Hepatocyte (in vitro differentiated cells): ENCODE measurements around the gene GRB10. TPM values are rescaled to one million over a fixed set of nuclear protein-coding genes. Genes with fewer than 3 reads are reported as not detected.

Experiments
- DNase-seq: peaks from one replicate; pipeline ENCODE4 v3.0.0-alpha.2; 2016; ENCODE audit warnings: low spot score
- H2AFZ ChIP-seq: fragments of 200-600 bp; sonication (generic); 2 replicates; pipeline ENCODE4 v1.6.0; 2016; ENCODE audit warnings: antibody characterized with exemption, mild to moderate bottlenecking
- H3K27ac ChIP-seq: fragments of 200-600 bp; sonication (generic); 2 replicates; pipeline ENCODE4 v1.5.1; 2016; ENCODE audit warnings: mild to moderate bottlenecking
- H3K27me3 ChIP-seq: fragments of 200-600 bp; sonication (generic); 2 replicates; pipeline ENCODE4 v1.6.1; 2016
- H3K36me3 ChIP-seq: fragments of 200-600 bp; sonication (generic); replicated peaks from 2 replicates; pipeline ENCODE4 v1.5.1; 2016; ENCODE audit warnings: low read depth; ENCODE audit not compliant: insufficient read depth
- H3K4me1 ChIP-seq: fragments of 200-600 bp; sonication (generic); 2 replicates; pipeline ENCODE4 v1.5.1; 2016; ENCODE audit warnings: mild to moderate bottlenecking, moderate library complexity; ENCODE audit not compliant: insufficient read depth
- H3K4me2 ChIP-seq: fragments of 200-600 bp; sonication (generic); 2 replicates; pipeline ENCODE4 v1.6.0; 2016
- H3K4me3 ChIP-seq: fragments of 200-600 bp; sonication (generic); 2 replicates; pipeline ENCODE4 v1.5.1; 2016; ENCODE audit warnings: mild to moderate bottlenecking
- H3K79me2 ChIP-seq: fragments of 200-600 bp; sonication (generic); 2 replicates; pipeline ENCODE4 v1.6.0; 2017; ENCODE audit warnings: mild to moderate bottlenecking
- H3K9me2 ChIP-seq: fragments of 200-600 bp; sonication (generic); replicated peaks from 2 replicates; pipeline ENCODE4 v1.6.0; 2017; ENCODE audit warnings: mild to moderate bottlenecking; ENCODE audit not compliant: insufficient read depth
- H3K9me3 ChIP-seq: fragments of 200-600 bp; sonication (generic); 2 replicates; pipeline ENCODE4 v1.5.1; 2016; ENCODE audit warnings: low read depth, mild to moderate bottlenecking
- H4K20me1 ChIP-seq: fragments of 200-600 bp; sonication (generic); 2 replicates; pipeline ENCODE4 v1.6.0; 2016; ENCODE audit warnings: mild to moderate bottlenecking; ENCODE audit not compliant: insufficient read depth, poor library complexity, severe bottlenecking
- EZH2 ChIP-seq: fragments of 200-600 bp; sonication (generic); IDR thresholded peaks from 2 replicates; pipeline ENCODE4 v1.6.1; 2016; ENCODE audit warnings: antibody characterized with exemption, mild to moderate bottlenecking, borderline replicate concordance
- EZH2phosphoT487 ChIP-seq: fragments of 200-600 bp; sonication (generic); IDR thresholded peaks from one replicate; pipeline ENCODE4 v1.6.1; 2018; ENCODE audit warnings: antibody characterized with exemption, mild to moderate bottlenecking, low read depth, moderate library complexity; ENCODE audit not compliant: unreplicated experiment, severe bottlenecking
- WGBS: methylation state at CpG from one replicate; pipeline ENCODE4 v1.1.6; 2016; ENCODE audit warnings: low lambda C conversion rate; ENCODE audit errors: missing lambda C conversion rate; 5-methylcytosine and 5-hydroxymethylcytosine counted together
- polyA plus RNA-seq: library from polyadenylated mRNA; unstranded; fragments of >200 nt; fragmentation: Nextera tagmentation; extraction: Ambion mirVana; gene quantifications from 2 replicates; pipeline ENCODE4 v1.2.1, GENCODE V29; 2016
- total RNA-seq: library from RNA; depleted of rRNA; stranded (reverse); fragments of >200 nt; gene quantifications from 2 replicates; pipeline ENCODE4 v1.2.3, GENCODE V29; 2014
- TF ChIP-seq, protein P1 (sequence below): fragments of 200-600 bp; sonication (generic); IDR thresholded peaks from 2 replicates; pipeline ENCODE4 v1.5.1; 2016; ENCODE audit warnings: antibody characterized with exemption, mild to moderate bottlenecking; ENCODE audit not compliant: poor library complexity

The GRB10 gene
- total and polyA plus RNA-seq, 2 experiments from 2014 or later: 47.6 to 65.9 TPM

GRCh38 chr7:50745336-50745735 is 37.4 kb downstream of the GRB10 start:
- H3K4me3 ChIP-seq: no peak overlapping the region
- no peaks in the 10 kb centered on the region for H3K27me3 ChIP-seq
- no peak for DNase-seq
- H3K27ac ChIP-seq: no peak overlapping the region
- H3K9me3 ChIP-seq: no peaks in the 10 kb centered on the region
- H2AFZ ChIP-seq: no peak overlapping the region
- H4K20me1 ChIP-seq: peaks cover 16% of the 10 kb centered on the region
- TF ChIP-seq EZH2phosphoT487 (no peak), EZH2 (no peak)
- TF ChIP-seq, protein P1, sequence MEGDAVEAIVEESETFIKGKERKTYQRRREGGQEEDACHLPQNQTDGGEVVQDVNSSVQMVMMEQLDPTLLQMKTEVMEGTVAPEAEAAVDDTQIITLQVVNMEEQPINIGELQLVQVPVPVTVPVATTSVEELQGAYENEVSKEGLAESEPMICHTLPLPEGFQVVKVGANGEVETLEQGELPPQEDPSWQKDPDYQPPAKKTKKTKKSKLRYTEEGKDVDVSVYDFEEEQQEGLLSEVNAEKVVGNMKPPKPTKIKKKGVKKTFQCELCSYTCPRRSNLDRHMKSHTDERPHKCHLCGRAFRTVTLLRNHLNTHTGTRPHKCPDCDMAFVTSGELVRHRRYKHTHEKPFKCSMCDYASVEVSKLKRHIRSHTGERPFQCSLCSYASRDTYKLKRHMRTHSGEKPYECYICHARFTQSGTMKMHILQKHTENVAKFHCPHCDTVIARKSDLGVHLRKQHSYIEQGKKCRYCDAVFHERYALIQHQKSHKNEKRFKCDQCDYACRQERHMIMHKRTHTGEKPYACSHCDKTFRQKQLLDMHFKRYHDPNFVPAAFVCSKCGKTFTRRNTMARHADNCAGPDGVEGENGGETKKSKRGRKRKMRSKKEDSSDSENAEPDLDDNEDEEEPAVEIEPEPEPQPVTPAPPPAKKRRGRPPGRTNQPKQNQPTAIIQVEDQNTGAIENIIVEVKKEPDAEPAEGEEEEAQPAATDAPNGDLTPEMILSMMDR: no peak
- WGBS: 94% methylated on average over 7 of the region's 7 CpGs
- no peaks in the 10 kb centered on the region for H3K9me2 ChIP-seq
- no peak overlapping the region for H3K4me2 ChIP-seq
- H3K79me2 ChIP-seq: peaks cover 92% of the 10 kb centered on the region
- H3K36me3 ChIP-seq: no peaks in the 10 kb centered on the region
- H3K4me1 ChIP-seq: no peaks in the 10 kb centered on the region

DNA sequence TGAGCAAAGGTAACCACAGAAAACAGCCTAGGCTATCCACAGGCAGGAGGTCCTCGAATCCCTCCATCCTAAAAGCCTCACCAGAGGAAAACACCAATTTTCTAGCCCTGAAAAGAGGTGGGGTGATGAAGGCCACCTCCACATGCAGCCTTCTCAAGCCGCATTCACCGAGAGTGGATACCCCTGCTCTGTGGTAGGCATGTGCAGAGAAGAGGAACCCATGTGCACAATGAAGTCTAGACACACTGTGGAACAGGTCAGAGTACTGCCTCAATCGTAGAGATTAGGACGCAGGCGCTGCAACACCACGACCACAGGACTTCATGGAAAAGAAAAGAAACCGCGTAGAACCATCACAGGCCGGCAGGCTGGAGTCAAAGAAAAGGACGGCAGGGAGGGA is 38.8 kb downstream of the GRB10 start:
- 95% methylated on average over 11 of the region's 11 CpGs for WGBS
- Histone ChIP-seq H3K27me3 (no peaks in the 10 kb centered on the region), H3K79me2 (peaks cover 93% of the 10 kb centered on the region), H3K4me1 (peaks cover 6% of the 10 kb centered on the region), H3K36me3 (no peaks in the 10 kb centered on the region), H3K9me3 (no peaks in the 10 kb centered on the region), H4K20me1 (peaks cover 19% of the 10 kb centered on the region), H3K27ac (no peak overlapping the region), H3K9me2 (no peaks in the 10 kb centered on the region), H3K4me2 (no peak overlapping the region), H3K4me3 (no peak overlapping the region), H2AFZ (no peak overlapping the region)
- TF ChIP-seq EZH2 (no peak), EZH2phosphoT487 (no peak)
- TF ChIP-seq, protein P1: no peak
- DNase-seq: no peak

- H2AFZ ChIP-seq: no peak overlapping the region
- H3K27me3 ChIP-seq: no peaks in the 10 kb centered on the region
- H3K4me2 ChIP-seq: no peak overlapping the region
- TF ChIP-seq, protein P1: no peak
- TF ChIP-seq EZH2phosphoT487 (no peak), EZH2 (no peak)
- no peak overlapping the region for H3K4me3 ChIP-seq
- peaks cover 12% of the 10 kb centered on the region for H4K20me1 ChIP-seq
- no peaks in the 10 kb centered on the region for H3K9me2 ChIP-seq
- H3K27ac ChIP-seq: peak overlapping the region; percentile 16
- H3K4me1 ChIP-seq: peaks cover 6% of the 10 kb centered on the region
- no peak for DNase-seq
- H3K79me2 ChIP-seq: peaks cover 92% of the 10 kb centered on the region
- H3K9me3 ChIP-seq: no peaks in the 10 kb centered on the region
- 91% methylated on average over 2 of the region's 2 CpGs for WGBS
- H3K36me3 ChIP-seq: no peaks in the 10 kb centered on the region
Measured at GRCh38 chr7:50743016-50743415, 39.7 kb downstream of the GRB10 start.

DNA sequence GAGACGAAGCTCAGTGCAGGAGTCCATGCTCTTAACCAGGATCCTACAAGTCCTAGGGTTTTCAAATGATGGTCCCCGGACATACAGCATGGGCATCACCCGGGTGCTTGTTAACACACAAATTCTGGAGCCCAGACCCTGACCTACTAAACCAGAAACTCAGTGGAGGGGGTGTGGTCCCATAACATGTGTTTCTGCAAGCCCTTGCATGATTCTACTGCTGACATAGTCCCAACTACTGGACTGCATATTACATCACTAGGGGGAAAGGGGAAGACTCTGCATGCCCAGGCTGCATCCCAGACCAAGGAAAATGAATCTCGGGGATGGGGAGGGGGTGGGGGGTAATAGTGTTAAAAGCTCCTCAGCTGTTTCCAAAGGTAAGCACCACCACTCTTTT is 40.3 kb downstream of the GRB10 start:
- Histone ChIP-seq H2AFZ (no peak overlapping the region), H3K9me3 (no peaks in the 10 kb centered on the region), H4K20me1 (peaks cover 10% of the 10 kb centered on the region), H3K9me2 (no peaks in the 10 kb centered on the region), H3K79me2 (peaks cover 92% of the 10 kb centered on the region), H3K4me2 (no peak overlapping the region), H3K4me3 (no peak overlapping the region), H3K36me3 (no peaks in the 10 kb centered on the region), H3K4me1 (peaks cover 6% of the 10 kb centered on the region), H3K27me3 (no peaks in the 10 kb centered on the region), H3K27ac (no peak overlapping the region)
- DNase-seq: no peak
- 94% methylated on average over 4 of the region's 4 CpGs for WGBS
- TF ChIP-seq EZH2phosphoT487: no peak
